Trophoblast cell (in vitro differentiated cells and primary cell): ENCODE measurements around the gene BTBD6.

Source experiments
- DNase-seq, 2 donors: peaks; one replicate each; pipeline ENCODE4 v3.0.0-alpha.2; 2016
- H2AFZ ChIP-seq: 2 replicates; pipeline ENCODE4 v1.6.1; 2013; ENCODE audit warnings: low read length, moderate library complexity, mild to moderate bottlenecking; ENCODE audit not compliant: insufficient read depth, poor library complexity
- H2AK5ac ChIP-seq: 2 replicates; pipeline ENCODE4 v1.6.1; 2013; ENCODE audit warnings: mild to moderate bottlenecking, low read length
- H2BK120ac ChIP-seq: 2 replicates; pipeline ENCODE4 v1.6.1; 2013; ENCODE audit warnings: low read length, mild to moderate bottlenecking, moderate library complexity; ENCODE audit not compliant: insufficient read depth, poor library complexity
- H2BK12ac ChIP-seq: 2 replicates; pipeline ENCODE4 v1.6.1; 2013; ENCODE audit warnings: mild to moderate bottlenecking, low read length, moderate library complexity
- H2BK5ac ChIP-seq: 2 replicates; pipeline ENCODE4 v1.6.1; 2013; ENCODE audit warnings: low read length, low read depth, moderate library complexity, mild to moderate bottlenecking; ENCODE audit not compliant: poor library complexity
- H3K14ac ChIP-seq: 2 replicates; pipeline ENCODE4 v1.6.1; 2013; ENCODE audit warnings: mild to moderate bottlenecking, low read length
- H3K18ac ChIP-seq: 2 replicates; pipeline ENCODE4 v1.6.1; 2013; ENCODE audit warnings: mild to moderate bottlenecking, low read length
- H3K23ac ChIP-seq: 2 replicates; pipeline ENCODE4 v1.6.1; 2013; ENCODE audit warnings: low read length
- H3K27ac ChIP-seq: 2 replicates; pipeline ENCODE4 v1.5.1; 2013; ENCODE audit warnings: low read depth, mild to moderate bottlenecking, inconsistent platforms, low read length, moderate library complexity
- H3K27me3 ChIP-seq: 2 replicates; pipeline ENCODE4 v1.6.1; 2013; ENCODE audit warnings: inconsistent platforms, mild to moderate bottlenecking, low read length, moderate library complexity; ENCODE audit not compliant: insufficient read depth
- H3K36me3 ChIP-seq, 2 experiments: 1 replicate in 1 of 2; 2 replicates in 1 of 2; pipeline ENCODE4 v1.6.1; 2013; ENCODE audit warnings: low read length in 2 of 2, mild to moderate bottlenecking in 2 of 2, moderate library complexity in 1 of 2; ENCODE audit not compliant: insufficient read depth in 2 of 2, control insufficient read depth in 1 of 2
- H3K4ac ChIP-seq: 2 replicates; pipeline ENCODE4 v1.6.1; 2013; ENCODE audit warnings: low read depth, mild to moderate bottlenecking, low read length, moderate library complexity
- H3K4me1 ChIP-seq, 2 experiments: 1 replicate in 1 of 2; 2 replicates in 1 of 2; pipeline ENCODE4 v1.6.1; 2013; ENCODE audit warnings: low read length in 2 of 2, mild to moderate bottlenecking in 2 of 2, moderate library complexity in 1 of 2; ENCODE audit not compliant: insufficient read depth in 2 of 2, control insufficient read depth in 1 of 2
- H3K4me2 ChIP-seq: 2 replicates; pipeline ENCODE4 v1.6.1; 2013; ENCODE audit warnings: inconsistent platforms, mild to moderate bottlenecking, low read length, moderate library complexity
- H3K4me3 ChIP-seq: 2 replicates; pipeline ENCODE4 v1.5.1; 2013; ENCODE audit warnings: mild to moderate bottlenecking, low read depth, low read length, inconsistent platforms
- H3K79me1 ChIP-seq: one replicate; pipeline ENCODE4 v1.6.1; 2013; ENCODE audit warnings: low read length
- H3K79me2 ChIP-seq: 2 replicates; pipeline ENCODE4 v1.6.1; 2013; ENCODE audit warnings: low read length, mild to moderate bottlenecking; ENCODE audit not compliant: control insufficient read depth, insufficient read depth, poor library complexity
- H3K9ac ChIP-seq: 2 replicates; pipeline ENCODE4 v1.6.1; 2013; ENCODE audit warnings: mild to moderate bottlenecking, low read length
- H3K9me3 ChIP-seq: 2 replicates; pipeline ENCODE4 v1.6.1; 2013; ENCODE audit warnings: low read depth, mild to moderate bottlenecking, control low read depth, inconsistent platforms, low read length; ENCODE audit not compliant: insufficient read depth
- H4K12ac ChIP-seq: 2 replicates; pipeline ENCODE4 v1.6.1; 2013; ENCODE audit warnings: low read depth, mild to moderate bottlenecking, low read length, moderate library complexity
- H4K8ac ChIP-seq: 2 replicates; pipeline ENCODE4 v1.6.1; 2013; ENCODE audit warnings: low read depth, mild to moderate bottlenecking, low read length, moderate library complexity
- H4K91ac ChIP-seq: one replicate; pipeline ENCODE4 v1.6.1; 2013; ENCODE audit warnings: low read depth, mild to moderate bottlenecking, low read length, moderate library complexity
- WGBS: extraction: QIAGEN DNeasy Blood & Tissue Kit; methylation state at CpG from one replicate; pipeline ENCODE4 v1.1.7; 2013; ENCODE audit warnings: missing lambda C conversion rate; ENCODE audit not compliant: insufficient read length, insufficient coverage; ENCODE audit errors: extremely low coverage; 5-methylcytosine and 5-hydroxymethylcytosine counted together

Gene BTBD6

DNA sequence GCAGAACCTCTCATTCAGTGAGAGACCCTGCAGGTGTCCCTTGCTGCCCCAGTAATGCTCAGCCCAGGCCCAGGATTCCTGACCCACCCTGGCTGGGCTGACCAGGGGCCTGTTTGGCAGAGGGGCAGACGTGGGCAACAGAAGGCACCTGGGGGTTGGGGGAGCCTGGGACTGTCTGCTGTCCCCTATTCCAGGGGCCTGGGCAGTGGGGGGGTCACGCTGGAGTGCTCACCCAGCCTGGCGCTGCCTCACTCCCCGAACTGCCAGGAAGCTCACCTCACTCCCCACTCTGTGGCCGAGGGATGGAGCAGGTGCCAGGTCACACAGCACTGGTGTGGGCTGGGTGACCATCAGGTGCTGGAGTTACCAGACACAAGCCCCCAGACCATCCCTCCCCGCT lies 44.6 kb upstream of the BTBD6 start:
- H3K27me3 ChIP-seq = no peaks in the 10 kb centered on the region
- WGBS = no CpG with 5 or more reads among the region's 6 CpGs

DNA sequence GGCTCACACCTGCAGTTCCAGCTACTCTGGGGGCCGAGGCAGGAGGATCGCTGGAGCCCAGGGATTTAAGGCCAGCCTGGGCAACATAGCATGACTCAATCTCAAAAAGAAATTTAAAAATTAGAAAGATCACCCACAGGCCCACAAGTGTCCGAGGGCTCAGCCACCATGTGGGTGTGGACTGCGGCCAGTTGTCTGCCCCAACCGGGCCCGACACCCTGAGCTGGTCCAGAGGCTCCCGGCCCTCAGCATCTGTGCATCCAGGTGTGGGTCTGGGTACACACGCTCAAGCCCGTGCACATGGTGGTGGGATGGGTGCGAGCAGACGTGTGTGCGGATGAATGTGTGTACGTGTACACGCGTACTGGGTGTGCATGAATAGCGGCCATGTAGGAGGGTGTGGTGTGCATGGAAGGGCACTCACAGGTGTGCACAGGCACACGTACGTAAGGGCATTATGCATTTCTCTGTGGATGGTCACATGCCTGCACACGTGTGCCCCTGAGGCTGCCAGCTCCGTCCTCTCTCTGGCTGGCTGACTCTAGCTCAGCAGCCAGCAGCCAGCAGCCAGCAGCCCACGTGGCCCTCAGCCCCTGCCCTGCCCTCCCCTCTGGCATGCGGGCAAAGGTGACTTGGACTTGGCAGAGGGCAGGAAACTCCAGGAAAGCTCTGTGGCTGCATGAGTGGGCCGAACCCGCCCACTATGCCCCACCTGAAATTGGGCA lies 44.0 kb upstream of the BTBD6 start:
- H3K4me3 ChIP-seq = peak overlapping the region; percentile 44
- H3K4me1 ChIP-seq = peaks cover 2 to 7% of the 10 kb centered on the region in 2 experiments
- no peak overlapping the region for H3K9ac ChIP-seq
- no peaks in the 10 kb centered on the region for H3K79me2 ChIP-seq
- H4K91ac ChIP-seq = no peak overlapping the region
- no peaks in the 10 kb centered on the region for H3K79me1 ChIP-seq
- no peak overlapping the region for H2AFZ ChIP-seq
- H2BK120ac ChIP-seq = no peak overlapping the region
- DNase-seq = peak; percentile 91 to 95
- WGBS = no CpG with 5 or more reads among the region's 24 CpGs
- no peak overlapping the region for H3K18ac ChIP-seq
- no peak overlapping the region for H2BK5ac ChIP-seq
- H3K27me3 ChIP-seq = no peaks in the 10 kb centered on the region
- H4K12ac ChIP-seq = no peak overlapping the region
- no peak overlapping the region for H4K8ac ChIP-seq
- H3K36me3 ChIP-seq = no peaks in the 10 kb centered on the region
- H2BK12ac ChIP-seq = no peak overlapping the region
- no peak overlapping the region for H3K4ac ChIP-seq
- no peak overlapping the region for H3K4me2 ChIP-seq
- H3K9me3 ChIP-seq = no peaks in the 10 kb centered on the region
- no peak overlapping the region for H2AK5ac ChIP-seq
- no peak overlapping the region for H3K27ac ChIP-seq
- no peak overlapping the region for H3K14ac ChIP-seq
- no peak overlapping the region for H3K23ac ChIP-seq

More for the DNA sequence above, 44.6 kb upstream of the BTBD6 start:
- Histone ChIP-seq H3K4me3 (no peak overlapping the region), H2BK5ac (no peak overlapping the region), H3K9me3 (no peaks in the 10 kb centered on the region), H4K8ac (no peak overlapping the region), H3K36me3 (no peaks in the 10 kb centered on the region), H3K4me1 (peaks cover 1 to 2% of the 10 kb centered on the region in 2 experiments), H3K18ac (no peak overlapping the region), H3K14ac (no peak overlapping the region), H2AFZ (no peak overlapping the region), H3K4me2 (no peak overlapping the region), H3K4ac (no peak overlapping the region), H3K27ac (no peak overlapping the region), H4K12ac (no peak overlapping the region), H2AK5ac (no peak overlapping the region), H2BK120ac (no peak overlapping the region), H3K79me2 (no peaks in the 10 kb centered on the region), H4K91ac (no peak overlapping the region), H3K23ac (no peak overlapping the region), H3K9ac (no peak overlapping the region), H3K79me1 (no peaks in the 10 kb centered on the region), H2BK12ac (no peak overlapping the region)
- no peak for DNase-seq

DNA sequence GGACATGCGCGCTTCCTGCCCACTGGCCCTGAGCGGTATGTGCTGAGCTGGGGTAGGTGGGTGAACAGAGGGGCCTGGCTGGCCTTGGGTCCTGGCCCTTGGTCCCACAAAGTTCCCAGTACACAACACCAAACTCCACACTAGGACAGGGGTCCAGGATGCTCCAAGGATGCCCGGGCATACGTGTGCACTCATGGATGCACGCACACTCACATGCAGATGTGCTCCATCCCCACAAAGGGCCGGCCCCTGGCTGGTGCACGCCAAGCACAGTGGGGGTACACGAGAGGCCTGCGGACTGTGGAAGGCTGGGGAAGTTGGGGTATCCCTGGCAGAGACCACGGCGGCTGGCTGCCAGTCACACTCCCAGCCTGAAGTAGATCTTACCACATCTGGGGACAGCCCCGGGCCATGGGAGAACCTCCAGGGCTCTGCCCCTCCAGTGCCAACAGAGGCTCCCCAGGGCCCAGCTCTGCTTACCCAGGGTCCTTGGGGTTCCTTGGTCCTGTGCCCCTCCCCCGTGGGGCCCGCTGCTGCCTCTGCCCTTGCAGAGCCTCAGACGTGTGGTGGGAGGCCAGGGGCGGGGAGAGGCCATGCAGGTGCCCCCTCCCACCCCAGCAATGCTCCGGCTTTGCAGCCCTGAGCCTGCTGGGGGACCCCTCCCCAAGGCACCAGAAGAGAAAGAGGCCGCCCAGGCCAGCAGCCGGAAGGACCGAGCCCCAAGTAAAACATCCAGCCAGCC lies 43.2 kb upstream of the BTBD6 start:
- peaks cover 2 to 7% of the 10 kb centered on the region in 2 experiments for H3K4me1 ChIP-seq
- no peak overlapping the region for H3K9ac ChIP-seq
- no peak overlapping the region for H3K4me3 ChIP-seq
- H3K36me3 ChIP-seq = peaks cover 2 to 4% of the 10 kb centered on the region in 2 experiments
- no peak overlapping the region for H2AK5ac ChIP-seq
- no peak overlapping the region for H3K4me2 ChIP-seq
- no peak overlapping the region for H3K14ac ChIP-seq
- H2BK12ac ChIP-seq = no peak overlapping the region
- no peaks in the 10 kb centered on the region for H3K79me1 ChIP-seq
- H4K8ac ChIP-seq = no peak overlapping the region
- H3K27me3 ChIP-seq = no peaks in the 10 kb centered on the region
- H3K23ac ChIP-seq = no peak overlapping the region
- no peak overlapping the region for H4K12ac ChIP-seq
- no peak for DNase-seq
- H3K79me2 ChIP-seq = no peaks in the 10 kb centered on the region
- H2BK120ac ChIP-seq = no peak overlapping the region
- WGBS = no CpG with 5 or more reads among the region's 21 CpGs
- no peak overlapping the region for H2BK5ac ChIP-seq
- H3K4ac ChIP-seq = no peak overlapping the region
- no peaks in the 10 kb centered on the region for H3K9me3 ChIP-seq
- H3K18ac ChIP-seq = no peak overlapping the region
- no peak overlapping the region for H3K27ac ChIP-seq
- no peak overlapping the region for H2AFZ ChIP-seq
- no peak overlapping the region for H4K91ac ChIP-seq

DNA sequence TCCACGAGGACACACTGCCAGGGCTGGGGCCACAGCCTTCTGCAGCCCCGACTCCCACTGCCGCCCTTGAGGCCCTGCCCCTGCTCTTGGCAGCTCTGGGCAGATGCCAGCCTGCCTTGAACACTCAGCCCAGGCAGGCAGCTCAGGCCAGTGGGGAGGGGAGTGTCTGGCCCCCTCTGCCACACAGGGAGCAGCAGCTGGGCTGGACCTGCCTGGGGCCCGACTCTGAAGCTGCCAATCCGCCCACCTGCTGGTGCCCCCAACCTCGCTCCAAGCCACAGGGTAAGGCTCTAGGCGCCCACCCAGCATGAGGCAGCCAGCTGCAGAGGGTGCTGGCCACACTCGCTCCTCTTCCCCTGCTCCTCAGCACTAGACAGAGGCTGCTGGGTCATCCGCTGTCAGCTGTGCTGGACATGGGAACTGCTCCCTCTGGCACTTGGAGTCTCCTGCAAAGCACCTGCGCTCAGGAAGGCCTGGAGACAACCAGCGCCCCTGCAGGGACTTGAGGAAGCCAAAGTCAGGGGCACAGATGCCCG lies 42.6 kb upstream of the BTBD6 start:
- Histone ChIP-seq H3K14ac (no peak overlapping the region), H3K79me2 (no peaks in the 10 kb centered on the region), H3K27me3 (no peaks in the 10 kb centered on the region), H2BK12ac (no peak overlapping the region), H3K79me1 (no peaks in the 10 kb centered on the region), H2BK120ac (no peak overlapping the region), H3K9me3 (no peaks in the 10 kb centered on the region), H3K36me3 (peaks cover 6 to 7% of the 10 kb centered on the region in 2 experiments), H3K4me2 (no peak overlapping the region), H3K23ac (no peak overlapping the region), H4K91ac (no peak overlapping the region), H4K8ac (no peak overlapping the region), H3K27ac (no peak overlapping the region), H3K4ac (no peak overlapping the region), H3K4me1 (peaks cover 2 to 7% of the 10 kb centered on the region in 2 experiments), H2AFZ (no peak overlapping the region), H2AK5ac (no peak overlapping the region), H3K9ac (no peak overlapping the region), H4K12ac (no peak overlapping the region), H3K4me3 (no peak overlapping the region), H2BK5ac (no peak overlapping the region), H3K18ac (no peak overlapping the region)
- no CpG with 5 or more reads among the region's 12 CpGs for WGBS
- DNase-seq = peak; percentile 61 to 63
